GM18511 (cell line): ENCODE data around the gene NACA.
"Not testable (repeated sequence)": the region's sequence is repeated elsewhere in the genome, so short reads cannot be mapped to it uniquely, and the experiment has no call there.

Source experiments
- ATAC-seq: cut with Tn5 transposase; IDR thresholded peaks from one replicate; pipeline ENCODE4 v1.9.1; 2021; ENCODE audit warnings: mild to moderate bottlenecking, moderate library complexity; ENCODE audit not compliant: unreplicated experiment

The NACA gene

DNA sequence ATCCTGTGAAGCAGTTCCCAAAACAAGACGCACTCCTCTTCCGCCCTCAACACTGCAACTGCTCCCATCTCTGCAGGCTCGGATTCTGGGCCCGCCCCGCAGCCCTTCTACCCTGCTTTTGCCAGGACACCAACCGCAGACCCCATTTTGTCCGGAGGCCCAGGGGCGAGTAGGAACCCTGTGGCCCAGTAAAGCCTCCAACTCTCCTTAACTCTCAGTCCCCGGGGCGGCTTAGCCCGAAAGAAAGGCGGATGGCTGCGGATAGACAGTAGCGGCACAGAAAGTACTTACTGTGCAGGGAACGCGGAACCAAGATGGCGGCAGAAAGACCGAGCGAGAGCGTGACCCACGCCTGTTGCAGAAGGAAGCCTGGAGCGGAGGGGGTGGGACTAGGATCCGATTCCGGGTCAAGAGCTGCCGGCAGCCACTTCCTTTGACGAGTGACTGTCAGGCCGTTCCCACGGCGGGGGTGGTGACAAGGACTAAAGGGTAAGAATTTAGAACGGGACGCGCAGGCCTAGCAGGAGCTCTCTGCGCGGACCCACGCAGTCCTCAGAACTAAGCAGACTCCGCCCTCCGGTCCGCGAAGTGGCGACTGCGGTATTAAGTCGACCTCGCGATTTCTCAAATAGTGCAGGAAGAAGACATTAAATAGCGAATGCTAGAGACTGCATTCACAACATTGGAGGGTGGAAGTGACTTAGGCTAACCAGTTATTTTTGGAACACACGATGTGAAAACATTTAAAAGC lies at the start of gene NACA:
TSS of gene NACA (minus strand) at position 328 of the 751 bp plus-strand sequence. CDS start 778 bp downstream, outside the sequence.
- peak; percentile 94 for ATAC-seq

DNA sequence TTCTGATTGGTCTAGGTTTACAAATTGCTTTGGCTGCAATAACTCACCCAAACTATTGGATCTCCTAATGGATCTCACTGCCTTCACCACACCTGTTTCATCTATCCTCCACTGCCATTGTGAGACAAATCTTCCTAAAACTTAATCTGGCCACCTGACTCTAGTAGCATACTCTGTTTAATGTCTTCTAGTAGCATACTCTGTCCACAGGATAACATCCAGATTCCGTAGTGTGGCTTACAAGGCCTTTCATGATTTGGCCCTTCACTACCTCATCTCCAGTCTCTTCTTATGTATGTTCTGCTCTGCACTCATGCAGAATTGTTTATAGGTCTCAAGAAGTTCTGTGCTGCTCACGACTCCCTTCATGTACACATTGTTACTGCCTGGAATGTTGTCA lies 48.0 kb upstream of the NACA start:
- ATAC-seq: no peak

DNA sequence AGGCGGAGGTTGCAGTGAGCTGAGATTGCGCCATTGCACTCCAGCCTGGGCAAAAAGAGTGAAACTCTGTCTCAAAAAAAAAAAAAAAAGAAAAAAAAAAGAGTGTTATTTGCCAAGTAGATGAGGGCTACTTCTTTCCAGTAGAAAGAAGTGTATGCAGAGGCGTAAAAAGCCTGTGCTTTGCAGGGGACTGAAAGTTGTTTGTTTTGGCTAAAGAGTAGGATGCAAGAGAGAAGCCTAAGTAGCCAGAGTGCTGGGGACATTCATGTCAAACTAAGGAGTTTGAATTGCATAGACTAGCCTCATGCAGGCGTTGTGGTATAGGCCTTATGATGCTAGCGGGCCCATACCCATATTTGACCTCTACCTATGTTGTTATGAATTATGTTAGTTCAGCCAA lies 47.5 kb upstream of the NACA start:
- ATAC-seq: no peak

DNA sequence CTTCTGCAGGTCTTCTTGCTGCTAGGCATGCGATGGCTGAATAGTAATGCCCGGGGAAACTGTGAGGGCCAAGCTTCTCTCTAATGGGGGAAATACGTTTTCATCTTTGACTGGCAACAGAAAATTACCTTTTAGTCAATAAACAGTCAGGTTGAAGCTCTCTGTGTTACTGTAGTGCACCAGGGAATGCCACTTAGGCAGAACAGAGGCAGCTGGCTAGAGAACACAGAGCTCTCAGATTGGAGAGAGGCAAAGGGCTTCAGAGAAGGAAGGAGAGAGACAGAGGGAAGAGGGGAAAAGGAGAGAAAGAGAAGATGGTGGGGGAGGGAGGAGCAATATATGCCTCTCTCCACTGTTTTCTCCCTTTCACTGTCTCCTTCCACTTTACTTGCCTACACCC lies 44.8 kb upstream of the NACA start:
- ATAC-seq: no peak

DNA sequence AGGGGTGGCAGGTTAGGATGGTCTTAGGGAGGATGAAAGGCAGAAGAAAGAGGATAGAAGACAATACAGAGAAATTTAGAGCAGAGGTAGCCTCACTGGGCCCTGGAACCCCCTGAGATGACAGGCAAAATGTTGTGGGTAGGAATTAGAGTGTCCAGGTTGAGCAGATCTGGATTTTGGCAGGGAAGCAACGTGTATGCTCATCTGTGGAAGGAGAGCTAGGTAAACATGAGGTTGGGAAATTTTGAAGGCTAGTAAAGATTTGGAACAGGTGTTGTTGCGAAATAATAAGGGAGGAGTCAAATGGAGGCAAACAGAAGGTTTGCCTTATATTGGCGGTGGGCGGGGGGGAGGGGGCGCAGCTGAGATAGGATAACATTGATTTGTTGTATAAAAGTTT lies 43.3 kb upstream of the NACA start:
- ATAC-seq: no peak

DNA sequence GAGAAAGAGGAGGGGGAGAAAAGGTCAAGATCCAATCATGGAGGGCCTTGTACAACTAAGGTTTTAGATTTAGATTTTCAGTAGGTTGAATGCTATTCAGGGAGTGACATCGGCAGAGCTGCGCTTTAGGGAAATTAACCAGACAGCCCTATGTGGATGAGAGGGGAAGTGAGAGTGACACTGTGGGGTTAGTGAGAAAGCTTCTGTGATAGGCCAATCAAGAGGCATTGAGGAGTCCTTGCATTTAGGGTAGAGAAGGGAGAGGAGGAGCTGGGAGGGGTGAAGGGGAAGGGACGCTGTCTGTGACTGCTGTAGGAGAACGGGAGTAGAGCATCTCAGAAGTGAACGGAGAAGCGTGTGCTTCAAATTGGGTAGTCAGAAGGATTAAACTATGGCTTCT lies 41.4 kb upstream of the NACA start:
- peak; percentile 100 for ATAC-seq

DNA sequence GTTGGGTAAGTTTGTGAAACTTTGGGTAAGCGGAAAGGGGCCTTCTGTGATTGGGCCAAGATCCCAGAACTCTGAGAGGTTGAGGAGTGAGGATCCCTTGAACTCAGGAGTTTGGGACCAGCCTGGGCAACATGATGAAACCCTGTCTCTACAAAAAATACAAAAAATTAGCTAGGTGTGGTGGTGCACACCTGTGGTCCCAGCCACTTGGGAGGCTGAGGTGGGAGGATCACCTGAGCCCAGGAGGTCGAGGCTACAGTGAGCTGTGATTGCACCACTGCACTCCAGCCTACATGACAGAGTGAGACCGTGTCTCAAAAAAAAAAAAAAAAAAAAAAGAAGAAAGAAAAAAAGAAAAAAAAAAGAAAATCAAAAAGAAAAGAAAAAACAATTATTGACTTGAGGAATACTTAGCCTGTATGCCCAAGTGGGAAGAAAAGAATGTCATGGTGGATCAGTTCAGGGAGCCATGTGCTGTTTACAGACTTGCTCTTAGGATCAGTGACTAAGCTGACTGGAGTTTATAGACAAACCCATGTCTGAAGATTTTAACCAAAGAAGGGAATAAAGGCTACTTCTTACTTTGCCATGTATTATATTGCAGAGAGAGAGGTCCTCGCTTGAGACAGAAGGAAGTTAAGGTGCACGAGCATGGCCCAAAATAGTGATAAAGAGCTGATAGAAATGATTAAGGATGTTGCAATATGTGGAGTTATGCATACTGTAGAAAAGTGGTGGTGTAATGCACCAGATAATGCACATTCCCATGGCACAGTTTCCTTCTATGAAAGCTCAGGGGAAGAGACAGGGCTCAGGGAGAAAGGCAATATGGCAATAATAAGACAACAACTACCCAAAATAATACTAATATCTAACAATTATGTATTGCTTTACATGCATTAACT lies 38.9 kb upstream of the NACA start:
- ATAC-seq: no peak

DNA sequence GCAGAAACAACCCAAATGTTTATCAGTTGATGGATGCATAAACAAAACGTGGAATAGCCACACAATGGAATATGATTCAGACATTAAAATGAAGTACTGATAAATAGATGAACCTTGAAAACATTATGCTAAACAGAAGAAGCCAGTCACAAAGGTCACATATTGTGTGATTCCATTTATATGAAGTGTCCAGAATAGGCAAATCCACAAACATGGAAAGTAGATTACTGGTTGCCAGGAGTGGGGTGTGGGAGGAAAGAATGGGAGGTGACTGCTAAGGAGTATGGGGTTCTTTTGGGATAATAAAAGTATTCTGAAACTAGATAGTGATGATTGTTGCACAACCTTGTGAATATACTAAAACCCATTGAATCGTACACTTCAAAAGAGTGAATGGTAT lies 36.7 kb upstream of the NACA start:
- ATAC-seq: no peak

DNA sequence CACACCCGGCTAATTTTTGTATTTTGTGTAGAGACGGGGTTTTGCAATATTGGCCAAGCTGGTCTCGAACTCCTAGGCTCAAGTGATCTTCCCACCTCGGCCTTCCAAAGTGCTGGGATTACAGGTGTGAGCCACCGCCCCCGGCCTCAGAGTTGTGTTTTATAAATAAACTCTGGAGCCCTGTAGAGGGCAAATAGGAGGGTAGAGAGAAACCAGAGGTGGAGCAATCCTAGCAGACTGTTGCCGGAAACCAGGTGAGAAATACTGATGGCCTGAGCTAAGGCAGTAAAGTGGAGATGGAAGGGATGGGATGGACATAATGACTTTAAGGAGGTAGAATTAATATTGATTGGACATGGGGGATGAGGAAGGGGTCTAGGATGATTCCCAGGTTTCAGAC lies 35.4 kb upstream of the NACA start:
- no peak for ATAC-seq

DNA sequence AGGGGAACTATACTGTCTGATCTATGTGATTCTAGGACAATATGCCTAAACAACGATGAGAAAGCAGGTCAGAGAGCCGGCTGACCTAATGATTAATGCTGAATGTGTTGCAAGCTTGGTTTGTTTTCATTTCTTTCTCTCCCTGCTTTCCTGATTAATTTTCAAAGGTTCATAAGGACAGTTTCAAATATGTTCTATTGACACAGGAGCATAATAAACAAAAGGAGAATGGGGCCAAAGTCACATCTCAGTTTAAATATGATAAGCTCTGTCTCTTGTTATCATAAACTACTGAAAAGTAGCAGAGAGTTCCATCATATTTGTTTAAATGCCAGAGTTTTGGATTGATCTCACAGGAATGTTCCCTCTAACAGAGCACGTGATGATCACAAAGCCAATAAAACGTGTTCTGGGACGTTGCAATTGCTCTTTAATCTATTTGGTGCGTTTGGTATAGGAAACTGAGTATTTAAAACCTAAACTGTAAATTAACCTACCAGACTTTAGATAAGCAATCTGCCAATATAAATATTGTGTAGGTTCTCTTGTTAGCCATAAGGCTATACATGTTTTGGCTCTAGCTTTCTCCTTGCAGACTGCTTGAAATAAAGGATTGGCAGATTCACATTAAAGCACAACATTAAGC lies 34.3 kb upstream of the NACA start:
- no peak for ATAC-seq

DNA sequence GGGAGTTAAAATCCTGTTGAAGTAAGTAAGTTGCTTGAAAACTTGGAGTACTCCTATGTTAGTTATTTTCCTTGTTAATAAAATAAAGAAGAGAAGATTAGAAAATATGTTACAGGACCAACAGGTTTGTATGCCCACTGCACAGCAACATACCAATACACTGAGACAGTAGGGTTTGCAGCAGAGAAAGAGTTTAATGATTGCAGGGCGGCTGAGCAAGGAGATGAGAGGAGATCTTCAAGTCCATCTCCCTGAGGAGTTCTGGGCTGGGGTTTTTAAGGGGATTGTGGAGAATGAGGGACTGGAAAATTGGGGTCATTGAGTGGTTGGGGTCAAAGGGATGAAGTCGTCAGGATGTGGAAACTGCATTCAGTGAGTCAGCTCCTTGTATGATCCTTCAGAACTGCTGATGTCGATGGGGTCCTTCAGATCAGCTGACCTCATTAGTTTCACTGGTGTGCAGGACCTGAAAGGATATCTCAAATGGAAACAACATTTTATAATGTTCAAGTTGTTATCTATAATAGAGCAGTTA lies 33.7 kb upstream of the NACA start:
- ATAC-seq: no peak

DNA sequence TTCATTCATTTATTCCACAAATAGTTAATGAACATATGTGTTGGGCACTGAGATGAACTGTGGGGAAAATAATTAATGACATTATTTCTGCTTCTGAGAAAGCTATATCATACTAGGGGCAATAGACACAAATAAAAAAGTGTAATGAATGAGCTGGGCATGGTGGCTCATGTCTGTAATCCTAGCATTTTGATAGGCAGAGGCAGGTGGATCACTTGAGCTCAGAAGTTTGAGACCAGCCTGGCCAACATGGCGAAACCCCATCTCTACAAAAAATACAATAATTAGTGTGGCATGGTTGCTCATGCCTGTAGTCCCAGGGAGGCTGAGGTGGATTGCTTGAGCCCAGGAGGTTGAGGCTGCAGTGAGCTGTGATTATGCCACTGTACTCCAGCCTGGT lies 32.9 kb upstream of the NACA start:
- not testable (repeated sequence) for ATAC-seq

DNA sequence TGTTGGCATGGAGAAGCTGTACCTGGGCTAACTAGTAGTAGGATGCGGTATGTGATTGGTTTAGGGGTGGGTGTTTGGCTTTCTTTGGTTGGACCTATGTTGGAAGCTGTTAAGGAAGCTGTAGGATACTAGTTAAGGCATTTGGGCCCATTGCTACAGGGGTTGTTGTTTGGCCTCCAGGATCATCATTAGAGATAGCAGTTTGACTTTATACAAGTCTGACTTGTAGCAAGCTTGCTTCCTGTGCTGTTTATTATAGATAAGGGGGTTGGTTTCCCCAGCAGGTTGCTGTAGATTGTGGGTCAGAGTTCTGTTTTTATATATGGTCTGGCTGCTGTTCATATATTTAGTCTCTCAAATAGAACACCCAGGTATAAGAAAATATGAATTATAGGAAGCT lies 28.5 kb upstream of the NACA start:
- ATAC-seq: no peak

DNA sequence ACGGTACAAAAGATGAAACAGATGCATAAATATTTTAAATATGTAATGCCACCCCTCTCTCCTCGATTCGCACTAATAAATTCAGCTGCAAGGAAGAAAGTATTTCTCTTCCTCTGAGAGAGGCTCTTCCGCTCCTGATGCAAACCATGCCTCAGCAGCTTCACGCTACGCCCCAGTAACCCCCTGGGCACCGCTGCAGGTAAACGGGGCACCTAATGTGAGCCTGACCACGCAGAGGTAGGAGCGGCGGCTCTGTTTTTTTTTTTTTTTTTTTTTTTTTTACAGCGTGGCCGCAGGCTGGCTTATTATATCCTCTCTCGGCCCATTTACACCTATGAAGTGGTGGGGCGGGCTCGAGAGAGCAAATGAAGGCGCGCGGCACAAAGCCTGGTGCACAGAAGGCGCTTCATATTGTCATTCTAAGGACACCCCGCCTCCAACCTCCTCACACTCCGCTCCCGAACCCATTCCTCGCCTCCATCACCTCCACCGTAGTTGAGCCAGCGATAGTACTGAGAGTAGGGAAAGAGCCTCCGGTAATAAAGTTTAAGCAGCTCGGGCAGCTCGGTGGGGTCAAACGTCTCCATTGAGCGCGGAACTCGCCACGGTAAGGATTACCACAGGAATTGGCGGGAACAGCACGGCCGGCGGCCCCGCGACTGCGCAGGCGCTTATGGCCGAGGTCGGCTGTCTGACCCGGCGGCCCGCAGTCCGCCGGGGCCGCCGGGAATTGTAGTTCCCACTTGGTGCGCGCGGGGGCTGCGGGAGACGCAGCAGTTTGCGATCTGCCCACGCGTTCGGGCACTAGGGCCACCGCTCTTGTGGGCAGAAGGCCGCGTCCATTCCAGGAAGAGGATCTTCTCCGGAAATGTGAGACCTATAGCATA lies 26.9 kb upstream of the NACA start, which contains the start of gene PRIM1:
TSS of gene PRIM1 (minus strand) at position 612 of the 887 bp plus-strand sequence. CDS start at position 587, 25 bp downstream.
- ATAC-seq: peak; percentile 76

DNA sequence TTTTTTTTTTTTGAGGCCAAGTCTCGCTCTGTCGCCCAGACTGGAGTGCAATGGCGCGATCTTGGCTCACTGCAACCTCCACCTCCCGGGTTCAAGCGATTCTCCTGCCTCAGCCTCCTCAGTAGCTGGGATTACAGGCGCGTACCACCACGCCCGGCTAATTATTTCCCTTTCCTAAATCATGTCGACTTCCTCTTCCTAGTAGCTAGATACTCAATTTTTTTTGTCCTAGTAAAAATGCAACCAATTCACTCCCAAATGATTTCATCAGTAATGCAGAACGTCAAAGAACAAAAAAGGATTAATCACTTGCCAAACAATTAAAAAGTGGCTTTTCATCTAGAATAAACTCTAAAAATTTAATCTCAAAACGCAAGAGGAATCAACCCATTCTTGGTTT lies 25.5 kb upstream of the NACA start:
- ATAC-seq: not testable (repeated sequence)

DNA sequence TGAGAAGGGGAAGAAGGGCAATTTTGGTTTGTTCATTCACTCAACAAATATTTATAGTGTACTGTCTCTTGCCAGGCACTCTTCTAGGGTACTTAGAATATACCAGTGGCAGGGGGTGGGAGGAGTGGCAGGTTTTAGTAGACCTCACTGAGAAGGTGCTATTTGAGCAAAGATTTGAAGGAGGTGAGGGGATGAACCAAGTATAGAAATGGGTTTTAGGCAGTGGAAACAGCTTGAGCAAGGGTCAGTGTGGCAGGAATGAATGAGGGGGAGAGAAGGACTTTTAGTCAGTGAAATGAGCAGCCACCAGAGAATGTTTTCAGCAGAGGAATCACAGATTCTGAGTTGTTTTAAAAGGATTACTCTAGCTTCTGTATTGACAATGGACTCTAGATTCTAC lies 24.8 kb upstream of the NACA start:
- ATAC-seq: no peak

DNA sequence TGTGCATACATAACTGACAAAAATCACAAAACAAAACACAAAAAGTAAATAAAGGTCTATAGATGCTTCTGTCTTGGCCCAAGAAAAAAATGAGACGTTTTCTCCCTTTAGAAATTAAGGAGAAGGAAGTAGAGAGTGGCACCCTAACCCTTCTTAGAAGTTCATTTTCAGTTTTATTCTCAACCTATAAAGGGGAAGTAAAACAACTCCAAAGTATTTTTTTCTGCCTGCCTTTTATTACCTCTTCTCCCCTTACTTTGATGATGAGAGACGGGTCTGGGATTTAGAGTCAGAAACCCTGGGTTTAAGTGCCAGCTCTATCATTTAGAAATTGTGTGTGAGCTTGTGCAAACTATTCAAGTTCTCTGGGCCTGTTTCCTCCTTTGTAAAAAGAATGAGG lies 24.3 kb upstream of the NACA start:
- ATAC-seq: no peak

DNA sequence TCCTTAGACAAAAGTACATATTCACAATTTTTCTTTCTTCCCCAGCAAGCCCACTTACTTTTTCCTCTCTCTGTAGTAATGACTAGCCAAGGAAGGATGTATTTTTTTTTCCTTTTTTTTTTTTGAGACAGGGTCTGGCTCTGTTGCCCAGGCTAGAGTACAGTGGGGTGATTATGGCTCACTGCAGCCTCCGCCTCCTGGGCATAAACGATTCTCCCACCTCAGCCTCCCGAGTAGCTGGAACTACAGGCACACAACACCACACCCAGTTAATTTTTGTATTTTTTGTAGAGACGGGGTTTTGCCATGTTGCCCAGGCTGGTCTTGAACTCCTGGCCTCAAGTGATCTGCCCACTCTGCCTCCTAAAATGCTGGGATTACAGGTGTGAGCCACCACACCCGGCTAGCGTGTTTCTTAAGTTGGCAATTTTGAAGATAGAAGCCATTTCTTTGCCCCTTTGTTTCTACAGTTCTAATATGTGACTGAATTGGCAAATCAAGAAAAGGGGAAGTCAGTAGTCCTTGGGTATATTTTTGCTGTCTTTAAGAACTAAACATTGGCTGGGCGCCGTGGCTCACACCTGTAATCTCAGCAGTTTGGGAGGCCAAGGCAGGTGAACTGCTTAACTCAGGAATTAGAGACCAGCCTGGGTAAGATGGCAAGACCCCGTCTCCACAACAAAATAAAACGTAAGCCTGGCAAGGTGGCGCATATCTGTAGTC lies 3.2 kb upstream of the NACA start:
- ATAC-seq: no peak

DNA sequence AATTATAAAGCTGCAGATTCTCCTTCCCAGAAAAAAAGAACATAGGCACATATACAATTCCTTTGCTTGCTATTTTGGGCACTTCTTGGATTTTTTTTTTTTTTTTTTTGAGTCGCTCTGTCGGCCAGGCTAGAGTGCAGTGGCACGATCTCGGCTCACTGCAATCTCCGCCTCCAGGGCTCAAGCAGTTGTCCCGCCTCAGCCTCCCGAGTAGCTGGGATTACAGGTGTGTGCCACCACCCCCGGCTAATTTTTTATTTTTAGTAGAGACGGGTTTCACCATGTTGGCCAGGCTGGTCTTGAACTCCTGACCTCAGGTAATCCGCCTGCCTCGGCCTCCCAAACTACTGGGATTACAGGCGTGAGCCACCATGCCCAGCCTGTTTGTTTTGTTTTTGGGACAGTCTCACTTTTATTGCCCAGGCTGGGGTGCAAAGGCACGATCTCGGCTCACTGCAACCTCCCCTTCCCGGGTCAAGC lies 1.1 kb upstream of the NACA start:
- ATAC-seq: not testable (repeated sequence)
